Trophoblast cell (in vitro differentiated cells and primary cell): Measurements from ENCODE around the gene WSCD1.

Experiments used
- DNase-seq, 2 donors: peaks; one replicate each; pipeline ENCODE4 v3.0.0-alpha.2; 2016
- H2AFZ ChIP-seq: 2 replicates; pipeline ENCODE4 v1.6.1; 2013; ENCODE audit warnings: low read length, moderate library complexity, mild to moderate bottlenecking; ENCODE audit not compliant: insufficient read depth, poor library complexity
- H2AK5ac ChIP-seq: 2 replicates; pipeline ENCODE4 v1.6.1; 2013; ENCODE audit warnings: mild to moderate bottlenecking, low read length
- H2BK120ac ChIP-seq: 2 replicates; pipeline ENCODE4 v1.6.1; 2013; ENCODE audit warnings: low read length, mild to moderate bottlenecking, moderate library complexity; ENCODE audit not compliant: insufficient read depth, poor library complexity
- H2BK12ac ChIP-seq: 2 replicates; pipeline ENCODE4 v1.6.1; 2013; ENCODE audit warnings: mild to moderate bottlenecking, low read length, moderate library complexity
- H2BK5ac ChIP-seq: 2 replicates; pipeline ENCODE4 v1.6.1; 2013; ENCODE audit warnings: low read length, low read depth, moderate library complexity, mild to moderate bottlenecking; ENCODE audit not compliant: poor library complexity
- H3K14ac ChIP-seq: 2 replicates; pipeline ENCODE4 v1.6.1; 2013; ENCODE audit warnings: mild to moderate bottlenecking, low read length
- H3K18ac ChIP-seq: 2 replicates; pipeline ENCODE4 v1.6.1; 2013; ENCODE audit warnings: mild to moderate bottlenecking, low read length
- H3K23ac ChIP-seq: 2 replicates; pipeline ENCODE4 v1.6.1; 2013; ENCODE audit warnings: low read length
- H3K27ac ChIP-seq: 2 replicates; pipeline ENCODE4 v1.5.1; 2013; ENCODE audit warnings: low read depth, mild to moderate bottlenecking, inconsistent platforms, low read length, moderate library complexity
- H3K27me3 ChIP-seq: 2 replicates; pipeline ENCODE4 v1.6.1; 2013; ENCODE audit warnings: inconsistent platforms, mild to moderate bottlenecking, low read length, moderate library complexity; ENCODE audit not compliant: insufficient read depth
- H3K36me3 ChIP-seq, 2 experiments: 1 replicate in 1 of 2; 2 replicates in 1 of 2; pipeline ENCODE4 v1.6.1; 2013; ENCODE audit warnings: low read length in 2 of 2, mild to moderate bottlenecking in 2 of 2, moderate library complexity in 1 of 2; ENCODE audit not compliant: insufficient read depth in 2 of 2, control insufficient read depth in 1 of 2
- H3K4ac ChIP-seq: 2 replicates; pipeline ENCODE4 v1.6.1; 2013; ENCODE audit warnings: low read depth, mild to moderate bottlenecking, low read length, moderate library complexity
- H3K4me1 ChIP-seq, 2 experiments: 1 replicate in 1 of 2; 2 replicates in 1 of 2; pipeline ENCODE4 v1.6.1; 2013; ENCODE audit warnings: low read length in 2 of 2, mild to moderate bottlenecking in 2 of 2, moderate library complexity in 1 of 2; ENCODE audit not compliant: insufficient read depth in 2 of 2, control insufficient read depth in 1 of 2
- H3K4me2 ChIP-seq: 2 replicates; pipeline ENCODE4 v1.6.1; 2013; ENCODE audit warnings: inconsistent platforms, mild to moderate bottlenecking, low read length, moderate library complexity
- H3K4me3 ChIP-seq: 2 replicates; pipeline ENCODE4 v1.5.1; 2013; ENCODE audit warnings: mild to moderate bottlenecking, low read depth, low read length, inconsistent platforms
- H3K79me1 ChIP-seq: one replicate; pipeline ENCODE4 v1.6.1; 2013; ENCODE audit warnings: low read length
- H3K79me2 ChIP-seq: 2 replicates; pipeline ENCODE4 v1.6.1; 2013; ENCODE audit warnings: low read length, mild to moderate bottlenecking; ENCODE audit not compliant: control insufficient read depth, insufficient read depth, poor library complexity
- H3K9ac ChIP-seq: 2 replicates; pipeline ENCODE4 v1.6.1; 2013; ENCODE audit warnings: mild to moderate bottlenecking, low read length
- H3K9me3 ChIP-seq: 2 replicates; pipeline ENCODE4 v1.6.1; 2013; ENCODE audit warnings: low read depth, mild to moderate bottlenecking, control low read depth, inconsistent platforms, low read length; ENCODE audit not compliant: insufficient read depth
- H4K12ac ChIP-seq: 2 replicates; pipeline ENCODE4 v1.6.1; 2013; ENCODE audit warnings: low read depth, mild to moderate bottlenecking, low read length, moderate library complexity
- H4K8ac ChIP-seq: 2 replicates; pipeline ENCODE4 v1.6.1; 2013; ENCODE audit warnings: low read depth, mild to moderate bottlenecking, low read length, moderate library complexity
- H4K91ac ChIP-seq: one replicate; pipeline ENCODE4 v1.6.1; 2013; ENCODE audit warnings: low read depth, mild to moderate bottlenecking, low read length, moderate library complexity
- WGBS: extraction: QIAGEN DNeasy Blood & Tissue Kit; methylation state at CpG from one replicate; pipeline ENCODE4 v1.1.7; 2013; ENCODE audit warnings: missing lambda C conversion rate; ENCODE audit not compliant: insufficient read length, insufficient coverage; ENCODE audit errors: extremely low coverage; 5-methylcytosine and 5-hydroxymethylcytosine counted together

WSCD1 gene

GRCh38 chr17:6024576-6024975, 45.6 kb upstream of the WSCD1 start:
- Histone ChIP-seq H4K12ac (no peak overlapping the region), H3K4me1 (no peaks in the 10 kb centered on the region), H3K36me3 (no peaks in the 10 kb centered on the region), H3K9me3 (no peaks in the 10 kb centered on the region), H3K4ac (no peak overlapping the region), H2AK5ac (no peak overlapping the region), H3K27ac (no peak overlapping the region), H3K79me1 (no peaks in the 10 kb centered on the region), H2BK12ac (no peak overlapping the region), H3K27me3 (no peaks in the 10 kb centered on the region), H4K91ac (no peak overlapping the region), H3K18ac (no peak overlapping the region), H3K14ac (no peak overlapping the region), H3K23ac (no peak overlapping the region), H3K79me2 (no peaks in the 10 kb centered on the region), H2AFZ (no peak overlapping the region), H3K4me2 (no peak overlapping the region), H4K8ac (no peak overlapping the region), H2BK5ac (no peak overlapping the region), H2BK120ac (no peak overlapping the region), H3K9ac (no peak overlapping the region), H3K4me3 (no peak overlapping the region)
- WGBS, result no CpG with 5 or more reads among the region's 6 CpGs
- DNase-seq, result no peak

- no peaks in the 10 kb centered on the region for H3K9me3 ChIP-seq
- H2BK120ac ChIP-seq, result no peak overlapping the region
- no peaks in the 10 kb centered on the region for H3K79me1 ChIP-seq
- no peak overlapping the region for H3K9ac ChIP-seq
- no peak overlapping the region for H4K8ac ChIP-seq
- no peak overlapping the region for H3K14ac ChIP-seq
- no CpG with 5 or more reads among the region's 12 CpGs for WGBS
- no peak overlapping the region for H3K23ac ChIP-seq
- no peaks in the 10 kb centered on the region for H3K79me2 ChIP-seq
- H4K91ac ChIP-seq, result no peak overlapping the region
- no peak for DNase-seq
- no peaks in the 10 kb centered on the region for H3K36me3 ChIP-seq
- no peaks in the 10 kb centered on the region for H3K27me3 ChIP-seq
- H3K4me2 ChIP-seq, result no peak overlapping the region
- H3K4me1 ChIP-seq, result no peaks in the 10 kb centered on the region
- no peak overlapping the region for H2AK5ac ChIP-seq
- H2AFZ ChIP-seq, result no peak overlapping the region
- H3K4me3 ChIP-seq, result no peak overlapping the region
- H3K27ac ChIP-seq, result no peak overlapping the region
- no peak overlapping the region for H4K12ac ChIP-seq
- no peak overlapping the region for H2BK5ac ChIP-seq
- H3K18ac ChIP-seq, result no peak overlapping the region
- no peak overlapping the region for H2BK12ac ChIP-seq
- H3K4ac ChIP-seq, result no peak overlapping the region
These were observed 42.7 kb upstream of the WSCD1 start for GRCh38 chr17:6027342-6028024.

GRCh38 chr17:6028294-6028693, 41.9 kb upstream of the WSCD1 start:
- Histone ChIP-seq H2AFZ (no peak overlapping the region), H3K4ac (no peak overlapping the region), H3K27me3 (no peaks in the 10 kb centered on the region), H2BK5ac (no peak overlapping the region), H3K27ac (no peak overlapping the region), H3K18ac (no peak overlapping the region), H2BK120ac (no peak overlapping the region), H3K4me2 (no peak overlapping the region), H4K8ac (no peak overlapping the region), H3K14ac (no peak overlapping the region), H4K91ac (no peak overlapping the region), H3K4me3 (no peak overlapping the region), H2BK12ac (no peak overlapping the region), H4K12ac (no peak overlapping the region), H3K23ac (no peak overlapping the region), H3K4me1 (no peaks in the 10 kb centered on the region), H3K9ac (no peak overlapping the region), H3K9me3 (no peaks in the 10 kb centered on the region), H3K36me3 (no peaks in the 10 kb centered on the region), H3K79me1 (no peaks in the 10 kb centered on the region), H2AK5ac (no peak overlapping the region), H3K79me2 (no peaks in the 10 kb centered on the region)
- DNase-seq, result no peak
- WGBS, result no CpG with 5 or more reads among the region's 10 CpGs

GRCh38 chr17:6035801-6036394, 34.3 kb upstream of the WSCD1 start:
- no peak overlapping the region for H4K12ac ChIP-seq
- no peak overlapping the region for H2BK12ac ChIP-seq
- no peak for DNase-seq
- no peak overlapping the region for H3K18ac ChIP-seq
- H3K79me1 ChIP-seq, result no peaks in the 10 kb centered on the region
- H2BK120ac ChIP-seq, result no peak overlapping the region
- no peak overlapping the region for H3K9ac ChIP-seq
- H2AK5ac ChIP-seq, result no peak overlapping the region
- no peak overlapping the region for H2AFZ ChIP-seq
- H3K27me3 ChIP-seq, result no peaks in the 10 kb centered on the region
- no peak overlapping the region for H4K91ac ChIP-seq
- H3K36me3 ChIP-seq, result no peaks in the 10 kb centered on the region
- H3K4me1 ChIP-seq, result no peaks in the 10 kb centered on the region
- H2BK5ac ChIP-seq, result no peak overlapping the region
- H3K27ac ChIP-seq, result no peak overlapping the region
- H3K4me3 ChIP-seq, result no peak overlapping the region
- H3K4ac ChIP-seq, result no peak overlapping the region
- H3K79me2 ChIP-seq, result no peaks in the 10 kb centered on the region
- no peak overlapping the region for H4K8ac ChIP-seq
- H3K4me2 ChIP-seq, result no peak overlapping the region
- H3K9me3 ChIP-seq, result no peaks in the 10 kb centered on the region
- H3K23ac ChIP-seq, result no peak overlapping the region
- no peak overlapping the region for H3K14ac ChIP-seq
- WGBS, result no CpG with 5 or more reads among the region's 7 CpGs
